Breast epithelium (tissue), 3 donors: ENCODE data around the gene WWOX.

Experiments used
- CTCF ChIP-seq, 3 donors: fragments of 450-650 bp; IDR thresholded peaks; one replicate each; pipeline ENCODE4 v1.5.1; 2016 to 2017; ENCODE audit warnings: antibody characterized with exemption in 3 of 3, mild to moderate bottlenecking in 3 of 3, moderate library complexity in 3 of 3
- POLR2AphosphoS5 ChIP-seq, 3 donors: sonication (generic); formaldehyde crosslinking; IDR thresholded peaks; one replicate each; pipeline ENCODE4 v1.6.1; 2017; ENCODE audit warnings: antibody characterized with exemption in 3 of 3

GRCh38 chr16:78310990-78311561 is 211.6 kb downstream of the WWOX start:
- TF ChIP-seq CTCF (IDR thresholded peaks at IDR 0.05) (no peak), POLR2AphosphoS5 (IDR thresholded peaks at IDR 0.05) (no peak)
